ENCODE data around the gene PFKFB3.
"Not testable (repeated sequence)": the region's sequence is repeated elsewhere in the genome, so short reads cannot be mapped to it uniquely, and the experiment has no call there.

- not testable (repeated sequence) for TF ChIP-seq POLR2A (IDR thresholded peaks at IDR 0.05); POLR2AphosphoS5 (IDR thresholded peaks at IDR 0.05); CTCF (IDR thresholded peaks at IDR 0.05 in 8 of 11, conservative IDR thresholded peaks at IDR 0.05 in 3 of 11)
Measured at GRCh38 chr10:6193342-6193741, 9.4 kb upstream of the PFKFB3 start.

Data from spleen (tissue), 7 donors.